Fibroblast of skin of right biceps (primary cell): ENCODE results near the gene DDOST.

Experiments
- DNase-seq: peaks from one replicate; pipeline ENCODE4 v3.0.0-alpha.2; 2013

Gene DDOST

GRCh38 chr1:20658166-20658915 is 2.8 kb downstream of the DDOST start:
- no peak for DNase-seq

- no peak for DNase-seq
Observed at GRCh38 chr1:20657024-20657423, 4.1 kb downstream of the DDOST start.

- no peak for DNase-seq
Observed at GRCh38 chr1:20654104-20654690, 7.0 kb downstream of the DDOST start.

- DNase-seq, result no peak
Observed at GRCh38 chr1:20652300-20652699, 8.9 kb downstream of the DDOST start.

GRCh38 chr1:20648946-20649345 is 12.2 kb downstream of the DDOST start:
- DNase-seq, result no peak

GRCh38 chr1:20648438-20648837 is 12.7 kb downstream of the DDOST start:
- DNase-seq, result no peak

- no peak for DNase-seq
Observed at GRCh38 chr1:20645414-20645813, 15.8 kb downstream of the DDOST start.

GRCh38 chr1:20644416-20644815 is 16.8 kb downstream of the DDOST start:
- DNase-seq, result no peak

- no peak for DNase-seq
Observed at GRCh38 chr1:20643080-20643479, 18.1 kb downstream of the DDOST start.

GRCh38 chr1:20641975-20642374 is 19.2 kb downstream of the DDOST start:
- DNase-seq, result no peak

- DNase-seq, result peak; percentile 47
Observed at GRCh38 chr1:20640183-20640597, 21.0 kb downstream of the DDOST start.

GRCh38 chr1:20636785-20637347 is 24.3 kb downstream of the DDOST start:
- DNase-seq, result no peak

- peak; percentile 45 for DNase-seq
Observed at GRCh38 chr1:20634594-20635084, 26.5 kb downstream of the DDOST start.

GRCh38 chr1:20634065-20634593 is 27.0 kb downstream of the DDOST start:
- DNase-seq, result no peak

GRCh38 chr1:20633190-20634064 is 27.7 kb downstream of the DDOST start, which contains the start of gene PINK1:
PINK1 (plus strand) TSS chr1:20633458; CDS start chr1:20633549, 91 bp downstream.
- DNase-seq, result peak; percentile 68

GRCh38 chr1:20632386-20632785 is 28.8 kb downstream of the DDOST start:
- peak; percentile 33 for DNase-seq

- no peak for DNase-seq
Observed at GRCh38 chr1:20630729-20631128, 30.4 kb downstream of the DDOST start.

GRCh38 chr1:20626524-20626923 is 34.6 kb downstream of the DDOST start:
- no peak for DNase-seq

- no peak for DNase-seq
Observed at GRCh38 chr1:20626098-20626427, 35.1 kb downstream of the DDOST start.

GRCh38 chr1:20625176-20626097 is 35.7 kb downstream of the DDOST start:
- DNase-seq, result no peak

GRCh38 chr1:20624709-20625108 is 36.5 kb downstream of the DDOST start:
- no peak for DNase-seq

GRCh38 chr1:20621012-20621411 is 40.2 kb downstream of the DDOST start:
- no peak for DNase-seq
